GM21723 (cell line): ENCODE measurements around the gene ERCC4.

ENCODE experiments used
- ATAC-seq: cut with Tn5 transposase; IDR thresholded peaks from one replicate; pipeline ENCODE4 v1.9.1; 2021; ENCODE audit warnings: mild to moderate bottlenecking, moderate library complexity; ENCODE audit not compliant: unreplicated experiment

Gene ERCC4

GRCh38 chr16:13909872-13910303, 10.1 kb upstream of the ERCC4 start:
- no peak for ATAC-seq

GRCh38 chr16:13911306-13911705, 8.6 kb upstream of the ERCC4 start:
- ATAC-seq, result no peak

GRCh38 chr16:13911871-13912270, 8.1 kb upstream of the ERCC4 start:
- ATAC-seq, result no peak

GRCh38 chr16:13912891-13913290, 7.1 kb upstream of the ERCC4 start:
- ATAC-seq, result no peak

GRCh38 chr16:13913374-13914292, 6.3 kb upstream of the ERCC4 start:
- no peak for ATAC-seq

GRCh38 chr16:13915033-13915635, 4.8 kb upstream of the ERCC4 start:
- ATAC-seq, result no peak

GRCh38 chr16:13919330-13919682, 648 bp upstream of the ERCC4 start:
- no peak for ATAC-seq

- ATAC-seq, result no peak
Measured at GRCh38 chr16:13920510-13920818, 510 bp downstream of the ERCC4 start.

- ATAC-seq, result no peak
Measured at GRCh38 chr16:13921328-13921727, 1.4 kb downstream of the ERCC4 start.

GRCh38 chr16:13923703-13924298, 3.8 kb downstream of the ERCC4 start:
- ATAC-seq, result no peak

GRCh38 chr16:13926464-13926863, 6.5 kb downstream of the ERCC4 start:
- no peak for ATAC-seq

GRCh38 chr16:13926891-13927290, 6.9 kb downstream of the ERCC4 start:
- ATAC-seq, result no peak

- no peak for ATAC-seq
Measured at GRCh38 chr16:13928646-13929045, 8.7 kb downstream of the ERCC4 start.

GRCh38 chr16:13931845-13932244, 11.9 kb downstream of the ERCC4 start:
- ATAC-seq, result no peak

- ATAC-seq, result no peak
Measured at GRCh38 chr16:13935408-13935807, 15.5 kb downstream of the ERCC4 start.

GRCh38 chr16:13936155-13936554, 16.2 kb downstream of the ERCC4 start:
- ATAC-seq, result no peak

- ATAC-seq, result no peak
Measured at GRCh38 chr16:13936596-13937081, 16.7 kb downstream of the ERCC4 start.

GRCh38 chr16:13937411-13937810, 17.5 kb downstream of the ERCC4 start:
- ATAC-seq, result no peak

- no peak for ATAC-seq
Measured at GRCh38 chr16:13938480-13938879, 18.5 kb downstream of the ERCC4 start.

GRCh38 chr16:13939821-13940220, 19.9 kb downstream of the ERCC4 start:
- no peak for ATAC-seq

- no peak for ATAC-seq
Measured at GRCh38 chr16:13940397-13940933, 20.5 kb downstream of the ERCC4 start.

GRCh38 chr16:13944816-13945215, 24.9 kb downstream of the ERCC4 start:
- ATAC-seq, result no peak
